Measurements from ENCODE around the gene ISOC2. TPM values are rescaled to one million over a fixed set of nuclear protein-coding genes. Genes with fewer than 3 reads are reported as not detected.
A peak's percentile ranks its signal among the peaks of the same experiment; 100 is the strongest.
"Not testable (repeated sequence)": the region's sequence is repeated elsewhere in the genome, so short reads cannot be mapped to it uniquely, and the experiment has no call there.

The ISOC2 gene
- total RNA-seq, 1 donor from 2014 or later: 96.7 TPM

GRCh38 chr19:55410168-55410567 is 51.3 kb downstream of the ISOC2 start:
- no peaks in the 10 kb centered on the region for H3K9me3 ChIP-seq
- no peak for TF ChIP-seq CTCF (IDR thresholded peaks at IDR 0.05)
- H3K36me3 ChIP-seq: no peaks in the 10 kb centered on the region
- no peak for DNase-seq (ENCODE audit: low spot score in 2 of 2)
- intact Hi-C loops (cut with DNase I): no loop called here
- no peaks in the 10 kb centered on the region for H3K27me3 ChIP-seq
- no peak overlapping the region for H3K4me3 ChIP-seq
- peaks cover 11 to 13% of the 10 kb centered on the region in 2 donors for H3K4me1 ChIP-seq
- H3K27ac ChIP-seq: no peak overlapping the region

GRCh38 chr19:55409179-55409578 is 52.3 kb downstream of the ISOC2 start:
- DNase-seq (ENCODE audit: low spot score in 2 of 2); H3K36me3 ChIP-seq; H3K27me3 ChIP-seq; H3K9me3 ChIP-seq; H3K27ac ChIP-seq; H3K4me3 ChIP-seq: not testable (repeated sequence)
- peaks cover 11 to 13% of the 10 kb centered on the region in 2 donors for H3K4me1 ChIP-seq
- intact Hi-C loops (cut with DNase I): loop anchor here (2.0 to 10.0 kb wide), 6 partner anchors 68 to 1542 kb away; partner anchors contain the start of genes LENG9, MYADM, PPP1R12C and ZNF628

GRCh38 chr19:55408533-55408872 is 52.9 kb downstream of the ISOC2 start:
- Histone ChIP-seq H3K9me3 (no peaks in the 10 kb centered on the region), H3K4me3 (peak overlapping the region; percentile 86 to 92), H3K27me3 (no peaks in the 10 kb centered on the region), H3K4me1 (peaks cover 11 to 13% of the 10 kb centered on the region in 2 donors), H3K27ac (peak overlapping the region; percentile 96 to 99), H3K36me3 (peaks cover 2 to 12% of the 10 kb centered on the region in 2 donors)
- no peak for TF ChIP-seq CTCF (IDR thresholded peaks at IDR 0.05)
- no peak for DNase-seq (ENCODE audit: low spot score in 2 of 2)
- intact Hi-C loops (cut with DNase I): loop anchor here (1.0 to 10.0 kb wide), 9 partner anchors 53 to 1541 kb away; partner anchors contain the start of genes FIZ1, ISOC2, KMT5C and LENG9

- DNase-seq (ENCODE audit: low spot score in 2 of 2): peak; percentile 95 to 99
- Histone ChIP-seq H3K4me3 (peak overlapping the region; percentile 86 to 92), H3K36me3 (peaks cover 7 to 18% of the 10 kb centered on the region in 2 donors), H3K27ac (peak overlapping the region; percentile 96 to 99), H3K9me3 (no peaks in the 10 kb centered on the region), H3K4me1 (peaks cover 11 to 13% of the 10 kb centered on the region in 2 donors), H3K27me3 (no peaks in the 10 kb centered on the region)
- intact Hi-C loops (cut with DNase I): loop anchor here (1.0 to 10.0 kb wide), 10 partner anchors 22 to 1541 kb away; partner anchors contain the start of genes FIZ1, ISOC2, KMT5C and LENG9
- TF ChIP-seq CTCF (IDR thresholded peaks at IDR 0.05): no peak
Observed at GRCh38 chr19:55407800-55408532, 53.5 kb downstream of the ISOC2 start.

GRCh38 chr19:55407550-55407799 is 54.0 kb downstream of the ISOC2 start, which contains the start of gene UBE2S:
UBE2S (minus strand) TSS chr19:55407788; CDS start chr19:55407589, 199 bp downstream.
- not testable (repeated sequence) for DNase-seq (ENCODE audit: low spot score in 2 of 2); H3K9me3 ChIP-seq; H3K27me3 ChIP-seq
- intact Hi-C loops (cut with DNase I): loop anchor here (1.0 to 10.0 kb wide), 6 partner anchors 21 to 1540 kb away; partner anchors contain the start of genes LENG9, MYADM, PPP1R12C and ZSCAN5A
- H3K4me3 ChIP-seq: peak within 1 kb of the TSS; percentile 86 to 92
- peaks cover 12 to 23% of the 10 kb centered on the region in 2 donors for H3K36me3 ChIP-seq
- peak within 1 kb of the TSS; percentile 96 to 99 for H3K27ac ChIP-seq
- H3K4me1 ChIP-seq: peaks cover 11 to 13% of the 10 kb centered on the region in 2 donors

GRCh38 chr19:55406826-55407549 is 54.5 kb downstream of the ISOC2 start:
- Histone ChIP-seq H3K4me1 (peaks cover 11 to 13% of the 10 kb centered on the region in 2 donors), H3K4me3 (peak overlapping the region; percentile 86 to 92), H3K36me3 (peaks cover 16 to 27% of the 10 kb centered on the region in 2 donors), H3K27me3 (no peaks in the 10 kb centered on the region), H3K27ac (peak overlapping the region; percentile 96 to 99), H3K9me3 (no peaks in the 10 kb centered on the region)
- peak in 1 of 2 donors; percentile 71 for DNase-seq (ENCODE audit: low spot score in 2 of 2)
- intact Hi-C loops (cut with DNase I): loop anchor here (1.0 to 10.0 kb wide), 6 partner anchors 21 to 1540 kb away; partner anchors contain the start of genes LENG9, MYADM, PPP1R12C and ZSCAN5A
- TF ChIP-seq CTCF (IDR thresholded peaks at IDR 0.05): no peak

Measured in ascending aorta (tissue), 2 donors.